ENCODE results near the gene RRBP1. TPM values are rescaled to one million over a fixed set of nuclear protein-coding genes. Genes with fewer than 3 reads are reported as not detected.
"Not testable (repeated sequence)": the region's sequence is repeated elsewhere in the genome, so short reads cannot be mapped to it uniquely, and the experiment has no call there.

RRBP1 gene
- total RNA-seq, 1 donor from 2014 or later, result 222 TPM

- peaks cover 6% of the 10 kb centered on the region for H3K27me3 Mint-ChIP-seq
- H3K36me3 Mint-ChIP-seq (ENCODE audit: insufficient read depth), result no peaks in the 10 kb centered on the region
- H3K9me3 Mint-ChIP-seq (ENCODE audit: low read depth), result no peaks in the 10 kb centered on the region
- TF ChIP-seq, protein P1, sequence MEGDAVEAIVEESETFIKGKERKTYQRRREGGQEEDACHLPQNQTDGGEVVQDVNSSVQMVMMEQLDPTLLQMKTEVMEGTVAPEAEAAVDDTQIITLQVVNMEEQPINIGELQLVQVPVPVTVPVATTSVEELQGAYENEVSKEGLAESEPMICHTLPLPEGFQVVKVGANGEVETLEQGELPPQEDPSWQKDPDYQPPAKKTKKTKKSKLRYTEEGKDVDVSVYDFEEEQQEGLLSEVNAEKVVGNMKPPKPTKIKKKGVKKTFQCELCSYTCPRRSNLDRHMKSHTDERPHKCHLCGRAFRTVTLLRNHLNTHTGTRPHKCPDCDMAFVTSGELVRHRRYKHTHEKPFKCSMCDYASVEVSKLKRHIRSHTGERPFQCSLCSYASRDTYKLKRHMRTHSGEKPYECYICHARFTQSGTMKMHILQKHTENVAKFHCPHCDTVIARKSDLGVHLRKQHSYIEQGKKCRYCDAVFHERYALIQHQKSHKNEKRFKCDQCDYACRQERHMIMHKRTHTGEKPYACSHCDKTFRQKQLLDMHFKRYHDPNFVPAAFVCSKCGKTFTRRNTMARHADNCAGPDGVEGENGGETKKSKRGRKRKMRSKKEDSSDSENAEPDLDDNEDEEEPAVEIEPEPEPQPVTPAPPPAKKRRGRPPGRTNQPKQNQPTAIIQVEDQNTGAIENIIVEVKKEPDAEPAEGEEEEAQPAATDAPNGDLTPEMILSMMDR (IDR thresholded peaks at IDR 0.05; ENCODE audit: unreplicated experiment), result no peak
- peaks cover 43% of the 10 kb centered on the region for H3K4me1 Mint-ChIP-seq (ENCODE audit: low read depth)
- peak overlapping the region; percentile 96 for H3K27ac Mint-ChIP-seq
- H3K4me3 Mint-ChIP-seq (ENCODE audit: low read depth), result peak overlapping the region; percentile 36
- no peak for DNase-seq (ENCODE audit: low spot score, unreplicated experiment)
These were observed 26.8 kb upstream of the RRBP1 start for GRCh38 chr20:17708675-17709360.

- H3K4me3 Mint-ChIP-seq (ENCODE audit: low read depth); DNase-seq (ENCODE audit: low spot score, unreplicated experiment); H3K27me3 Mint-ChIP-seq; H3K9me3 Mint-ChIP-seq (ENCODE audit: low read depth); H3K36me3 Mint-ChIP-seq (ENCODE audit: insufficient read depth): not testable (repeated sequence)
- H3K4me1 Mint-ChIP-seq (ENCODE audit: low read depth), result peaks cover 44% of the 10 kb centered on the region
- H3K27ac Mint-ChIP-seq, result peak overlapping the region; percentile 96
These were observed 25.9 kb upstream of the RRBP1 start for GRCh38 chr20:17707951-17708350.

- Mint-ChIP-seq H3K4me1 (ENCODE audit: low read depth) (peaks cover 39% of the 10 kb centered on the region), H3K4me3 (ENCODE audit: low read depth) (no peak overlapping the region), H3K27me3 (peaks cover 9% of the 10 kb centered on the region), H3K9me3 (ENCODE audit: low read depth) (no peaks in the 10 kb centered on the region), H3K27ac (no peak overlapping the region), H3K36me3 (ENCODE audit: insufficient read depth) (no peaks in the 10 kb centered on the region)
- TF ChIP-seq, protein P1 (IDR thresholded peaks at IDR 0.05; ENCODE audit: unreplicated experiment), result no peak
- no peak for DNase-seq (ENCODE audit: low spot score, unreplicated experiment)
These were observed 24.6 kb upstream of the RRBP1 start for GRCh38 chr20:17706632-17707031.

DNA sequence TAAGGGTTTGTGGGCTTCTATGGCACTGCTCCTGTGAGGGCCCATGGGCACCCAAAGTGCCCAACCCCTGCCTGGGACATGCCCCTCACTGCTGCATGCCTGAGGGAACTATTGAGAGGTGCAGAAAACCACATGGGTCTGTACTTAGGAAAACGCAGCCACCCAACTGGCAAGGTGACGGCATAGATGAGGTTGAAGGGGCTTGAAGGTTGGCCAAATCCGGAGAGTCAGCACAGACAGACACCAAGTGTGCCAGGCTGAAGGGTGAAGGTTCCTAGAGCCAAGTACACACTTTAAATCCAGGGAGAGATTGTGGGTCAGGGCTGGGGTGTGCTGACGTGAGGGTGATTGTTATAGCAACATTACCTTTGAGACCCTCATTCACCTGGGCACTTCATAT lies 23.9 kb upstream of the RRBP1 start:
- H3K4me1 Mint-ChIP-seq (ENCODE audit: low read depth), result peaks cover 34% of the 10 kb centered on the region
- H3K9me3 Mint-ChIP-seq (ENCODE audit: low read depth), result no peaks in the 10 kb centered on the region
- peaks cover 9% of the 10 kb centered on the region for H3K27me3 Mint-ChIP-seq
- H3K27ac Mint-ChIP-seq, result no peak overlapping the region
- H3K36me3 Mint-ChIP-seq (ENCODE audit: insufficient read depth), result no peaks in the 10 kb centered on the region
- TF ChIP-seq, protein P1 (IDR thresholded peaks at IDR 0.05; ENCODE audit: unreplicated experiment), result no peak
- no peak overlapping the region for H3K4me3 Mint-ChIP-seq (ENCODE audit: low read depth)
- DNase-seq (ENCODE audit: low spot score, unreplicated experiment), result no peak

- Mint-ChIP-seq H3K27me3 (peaks cover 9% of the 10 kb centered on the region), H3K4me3 (ENCODE audit: low read depth) (no peak overlapping the region), H3K9me3 (ENCODE audit: low read depth) (no peaks in the 10 kb centered on the region), H3K27ac (no peak overlapping the region), H3K36me3 (ENCODE audit: insufficient read depth) (no peaks in the 10 kb centered on the region), H3K4me1 (ENCODE audit: low read depth) (peaks cover 29% of the 10 kb centered on the region)
- DNase-seq (ENCODE audit: low spot score, unreplicated experiment), result no peak
- TF ChIP-seq, protein P1 (IDR thresholded peaks at IDR 0.05; ENCODE audit: unreplicated experiment), result no peak
These were observed 22.7 kb upstream of the RRBP1 start for GRCh38 chr20:17704589-17705317.
